Dendritic cell treated with granulocyte-macrophage colony-stimulating factor and Interleukin-4, amounts not matched to agents 40 ng/mL and 50 ng/mL, for 4 days (primary cell): Measurements from ENCODE around the gene ACER1.

Experiments
- H3K27ac Mint-ChIP-seq: one replicate; pipeline ENCODE4 v1.8.0; 2022; ENCODE audit warnings: mild to moderate bottlenecking, mixed read lengths
- H3K27me3 Mint-ChIP-seq: one replicate; pipeline ENCODE4 v1.8.0; 2022; ENCODE audit warnings: mild to moderate bottlenecking, mixed read lengths
- H3K36me3 Mint-ChIP-seq: one replicate; pipeline ENCODE4 v1.8.0; 2022; ENCODE audit warnings: low read depth, mixed read lengths
- H3K4me1 Mint-ChIP-seq: one replicate; pipeline ENCODE4 v1.8.0; 2022; ENCODE audit warnings: low read depth, mixed read lengths
- H3K4me3 Mint-ChIP-seq: one replicate; pipeline ENCODE4 v1.8.0; 2022; ENCODE audit warnings: mild to moderate bottlenecking, moderate library complexity, mixed read lengths
- H3K9me3 Mint-ChIP-seq: one replicate; pipeline ENCODE4 v1.8.0; 2022; ENCODE audit warnings: mixed read lengths
- intact Hi-C: fragments of 100-400 bp; cut with micrococcal nuclease; formaldehyde crosslinking; loops from one replicate; pipeline ENCODE4 v1.15.0; 2022

ACER1 gene

GRCh38 chr19:6272913-6273600 lies 60.4 kb downstream of the ACER1 start:
- peak overlapping the region; percentile 87 for H3K27ac Mint-ChIP-seq
- peak overlapping the region; percentile 69 for H3K4me3 Mint-ChIP-seq
- peaks cover 83% of the 10 kb centered on the region for H3K4me1 Mint-ChIP-seq

GRCh38 chr19:6272411-6272791 lies 61.0 kb downstream of the ACER1 start:
- no peak overlapping the region for H3K4me3 Mint-ChIP-seq
- peaks cover 59% of the 10 kb centered on the region for H3K36me3 Mint-ChIP-seq
- H3K9me3 Mint-ChIP-seq: no peaks in the 10 kb centered on the region
- H3K27ac Mint-ChIP-seq: peak overlapping the region; percentile 87
- H3K4me1 Mint-ChIP-seq: peaks cover 83% of the 10 kb centered on the region
- intact Hi-C loops: no loop called here
- H3K27me3 Mint-ChIP-seq: no peaks in the 10 kb centered on the region

More at GRCh38 chr19:6272913-6273600, 60.4 kb downstream of the ACER1 start:
- H3K36me3 Mint-ChIP-seq: peaks cover 59% of the 10 kb centered on the region
- H3K27me3 Mint-ChIP-seq: no peaks in the 10 kb centered on the region
- intact Hi-C loops: no loop called here
- H3K9me3 Mint-ChIP-seq: no peaks in the 10 kb centered on the region

GRCh38 chr19:6271721-6272410 lies 61.5 kb downstream of the ACER1 start:
- Mint-ChIP-seq H3K4me3 (no peak overlapping the region), H3K4me1 (peaks cover 78% of the 10 kb centered on the region), H3K36me3 (peaks cover 63% of the 10 kb centered on the region), H3K27ac (peak overlapping the region; percentile 87), H3K27me3 (no peaks in the 10 kb centered on the region), H3K9me3 (no peaks in the 10 kb centered on the region)
- intact Hi-C loops: no loop called here

- intact Hi-C loops: no loop called here
- H3K36me3 Mint-ChIP-seq: peaks cover 63% of the 10 kb centered on the region
- peaks cover 72% of the 10 kb centered on the region for H3K4me1 Mint-ChIP-seq
- no peaks in the 10 kb centered on the region for H3K9me3 Mint-ChIP-seq
- peak overlapping the region; percentile 87 for H3K27ac Mint-ChIP-seq
- H3K4me3 Mint-ChIP-seq: no peak overlapping the region
- H3K27me3 Mint-ChIP-seq: no peaks in the 10 kb centered on the region
These were observed 62.2 kb downstream of the ACER1 start for GRCh38 chr19:6271251-6271650.

- Mint-ChIP-seq H3K4me3 (no peak overlapping the region), H3K27ac (peak overlapping the region; percentile 16), H3K4me1 (peaks cover 68% of the 10 kb centered on the region), H3K27me3 (no peaks in the 10 kb centered on the region), H3K36me3 (peaks cover 64% of the 10 kb centered on the region), H3K9me3 (no peaks in the 10 kb centered on the region)
- intact Hi-C loops: no loop called here
These were observed 62.6 kb downstream of the ACER1 start for GRCh38 chr19:6270822-6271221.

GRCh38 chr19:6270076-6270745 lies 63.2 kb downstream of the ACER1 start:
- Mint-ChIP-seq H3K9me3 (no peaks in the 10 kb centered on the region), H3K4me1 (peaks cover 63% of the 10 kb centered on the region), H3K4me3 (no peak overlapping the region), H3K36me3 (peaks cover 70% of the 10 kb centered on the region), H3K27me3 (no peaks in the 10 kb centered on the region), H3K27ac (peak overlapping the region; percentile 0)
- intact Hi-C loops: no loop called here

GRCh38 chr19:6269101-6269886 lies 64.1 kb downstream of the ACER1 start:
- Mint-ChIP-seq H3K4me1 (peaks cover 54% of the 10 kb centered on the region), H3K4me3 (no peak overlapping the region), H3K36me3 (peaks cover 79% of the 10 kb centered on the region), H3K27me3 (no peaks in the 10 kb centered on the region), H3K27ac (peak overlapping the region; percentile 17), H3K9me3 (no peaks in the 10 kb centered on the region)
- intact Hi-C loops: no loop called here

- intact Hi-C loops: no loop called here
- Mint-ChIP-seq H3K9me3 (no peaks in the 10 kb centered on the region), H3K36me3 (peaks cover 89% of the 10 kb centered on the region), H3K27ac (peak overlapping the region; percentile 17), H3K4me3 (no peak overlapping the region), H3K4me1 (peaks cover 44% of the 10 kb centered on the region), H3K27me3 (no peaks in the 10 kb centered on the region)
These were observed 65.0 kb downstream of the ACER1 start for GRCh38 chr19:6268382-6268771.

- Mint-ChIP-seq H3K9me3 (no peaks in the 10 kb centered on the region), H3K36me3 (peaks cover 95% of the 10 kb centered on the region), H3K27ac (peak overlapping the region; percentile 17), H3K4me3 (no peak overlapping the region), H3K4me1 (peaks cover 38% of the 10 kb centered on the region), H3K27me3 (no peaks in the 10 kb centered on the region)
- intact Hi-C loops: no loop called here
These were observed 65.6 kb downstream of the ACER1 start for GRCh38 chr19:6267552-6268381.

- Mint-ChIP-seq H3K9me3 (no peaks in the 10 kb centered on the region), H3K4me3 (no peak overlapping the region), H3K27me3 (no peaks in the 10 kb centered on the region), H3K4me1 (peaks cover 18% of the 10 kb centered on the region), H3K36me3 (peaks cover 100% of the 10 kb centered on the region), H3K27ac (no peak overlapping the region)
- intact Hi-C loops: no loop called here
These were observed 68.6 kb downstream of the ACER1 start for GRCh38 chr19:6264803-6265202.

GRCh38 chr19:6263735-6264444 lies 69.5 kb downstream of the ACER1 start:
- Mint-ChIP-seq H3K4me3 (no peak overlapping the region), H3K4me1 (peaks cover 15% of the 10 kb centered on the region), H3K36me3 (peaks cover 100% of the 10 kb centered on the region), H3K27ac (no peak overlapping the region), H3K9me3 (no peaks in the 10 kb centered on the region), H3K27me3 (no peaks in the 10 kb centered on the region)
- intact Hi-C loops: no loop called here

GRCh38 chr19:6263306-6263705 lies 70.1 kb downstream of the ACER1 start:
- Mint-ChIP-seq H3K9me3 (no peaks in the 10 kb centered on the region), H3K36me3 (peaks cover 100% of the 10 kb centered on the region), H3K27me3 (no peaks in the 10 kb centered on the region), H3K4me3 (no peak overlapping the region), H3K27ac (no peak overlapping the region), H3K4me1 (peaks cover 13% of the 10 kb centered on the region)
- intact Hi-C loops: no loop called here

- Mint-ChIP-seq H3K4me1 (peaks cover 13% of the 10 kb centered on the region), H3K27ac (no peak overlapping the region), H3K4me3 (no peak overlapping the region), H3K9me3 (peaks cover 3% of the 10 kb centered on the region), H3K36me3 (peaks cover 100% of the 10 kb centered on the region), H3K27me3 (no peaks in the 10 kb centered on the region)
- intact Hi-C loops: no loop called here
These were observed 70.9 kb downstream of the ACER1 start for GRCh38 chr19:6262519-6262918.
